Lower lobe of right lung (tissue), 2 donors: ENCODE results near the gene DEPP1. TPM values are rescaled to one million over a fixed set of nuclear protein-coding genes. Genes with fewer than 3 reads are reported as not detected.
"Not testable (repeated sequence)": the region's sequence is repeated elsewhere in the genome, so short reads cannot be mapped to it uniquely, and the experiment has no call there.

Source experiments
- ATAC-seq, 2 donors: fragments of 200-7000 bp; cut with Tn5 transposase; one replicate each; pipeline ENCODE4 v1.9.1; 2020 to 2022; ENCODE audit warnings: mild to moderate bottlenecking in 2 of 2, moderate library complexity in 2 of 2
- DNase-seq: peaks from one replicate; pipeline ENCODE4 v3.0.0-alpha.2; 2020
- H3K27ac ChIP-seq: fragments of 200-600 bp; one replicate; pipeline ENCODE4 v1.8.0; 2022
- H3K27me3 ChIP-seq: fragments of 200-600 bp; one replicate; pipeline ENCODE4 v1.8.0; 2022; ENCODE audit warnings: low read depth
- H3K36me3 ChIP-seq: fragments of 200-600 bp; one replicate; pipeline ENCODE4 v1.8.0; 2022; ENCODE audit warnings: mild to moderate bottlenecking
- H3K4me1 ChIP-seq: fragments of 200-600 bp; one replicate; pipeline ENCODE4 v1.8.0; 2022
- H3K4me3 ChIP-seq: fragments of 200-600 bp; one replicate; pipeline ENCODE4 v1.8.0; 2022; ENCODE audit warnings: mild to moderate bottlenecking
- H3K9me3 ChIP-seq: fragments of 200-600 bp; one replicate; pipeline ENCODE4 v1.8.0; 2022
- intact Hi-C: fragments of 100-400 bp; cut with DNase I; formaldehyde crosslinking; loops from one replicate; pipeline ENCODE4 v1.11.0; 2022
- long read RNA-seq: library from polyadenylated mRNA; unstranded; transcript quantifications from one replicate; pipeline ENCODE4 v2.0.0, GENCODE V29; 2021
- total RNA-seq: library from RNA; stranded (reverse); fragmentation: NEBNext Ultra II Directional; extraction: Animal tissue kit (Norgen Biotek cat#: 25700); gene quantifications from one replicate; pipeline ENCODE4 v1.2.1, GENCODE V29; 2021
- TF ChIP-seq, protein P1 (sequence below): fragments of 200-600 bp; IDR thresholded peaks from one replicate; pipeline ENCODE4 v1.8.0; 2022; ENCODE audit warnings: antibody characterized with exemption, mild to moderate bottlenecking
- donor health status: DM: no; HTN: yes; CAD: no; lungs with severe emphysema.

Gene DEPP1, protein sequence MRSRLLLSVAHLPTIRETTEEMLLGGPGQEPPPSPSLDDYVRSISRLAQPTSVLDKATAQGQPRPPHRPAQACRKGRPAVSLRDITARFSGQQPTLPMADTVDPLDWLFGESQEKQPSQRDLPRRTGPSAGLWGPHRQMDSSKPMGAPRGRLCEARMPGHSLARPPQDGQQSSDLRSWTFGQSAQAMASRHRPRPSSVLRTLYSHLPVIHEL
- 108 TPM for total RNA-seq
- long read RNA-seq, transcript DEPP1-201 (2 exons, 2,120 nt), result major isoform, 83 of 119 reads
- long read RNA-seq, partial matches to known transcripts, result 0 of 119 reads
- long read RNA-seq, other reads (novel, unspliced or antisense), result 36 of 119 reads

DNA sequence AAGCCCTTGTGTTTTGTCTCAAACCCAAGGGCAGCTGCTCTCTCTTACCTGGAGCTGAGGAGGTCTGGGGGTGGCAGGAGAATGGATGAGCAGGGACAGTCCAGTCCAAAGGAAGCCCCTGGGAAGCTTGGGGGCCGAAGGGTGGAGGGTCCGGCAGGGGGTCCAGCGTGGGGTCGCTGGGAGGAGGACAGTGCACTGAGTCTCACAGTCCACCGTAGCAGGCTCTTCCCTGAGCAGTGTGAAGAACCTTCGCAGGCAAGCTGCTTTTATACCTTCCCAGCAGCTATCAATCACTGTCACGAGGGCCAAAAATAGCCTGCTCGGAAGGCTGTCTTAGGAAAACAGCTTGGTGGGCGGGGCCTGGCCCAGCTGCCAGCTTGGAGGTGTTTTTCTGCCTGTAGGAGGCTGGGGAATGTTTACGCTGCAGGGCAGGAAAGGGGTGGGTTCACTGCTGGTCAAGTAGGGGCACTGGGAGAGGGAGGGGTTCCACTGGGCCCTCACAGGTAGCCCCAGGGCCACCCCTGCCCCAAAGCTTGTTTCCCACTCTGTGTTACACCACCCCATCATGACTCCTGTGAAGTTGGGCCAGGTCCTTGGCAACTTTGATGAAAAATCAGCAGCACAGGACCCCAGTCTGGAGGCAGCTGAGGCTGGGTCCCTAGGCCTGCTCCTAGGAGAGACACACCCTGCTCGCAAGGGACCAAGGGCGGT, at the start of gene DEPP1:
TSS of gene DEPP1 (minus strand) at position 240 of the 711 bp plus-strand sequence. CDS start 779 bp downstream, outside the sequence.
- Histone ChIP-seq H3K36me3 (peaks cover 18% of the 10 kb centered on the region), H3K27me3 (no peaks in the 10 kb centered on the region), H3K9me3 (no peaks in the 10 kb centered on the region), H3K4me1 (peaks cover 93% of the 10 kb centered on the region), H3K4me3 (peak within 1 kb of the TSS; percentile 72), H3K27ac (peak within 1 kb of the TSS; percentile 90)
- peak; percentile 79 to 81 for ATAC-seq
- peak; percentile 95 for DNase-seq
- TF ChIP-seq, protein P1, sequence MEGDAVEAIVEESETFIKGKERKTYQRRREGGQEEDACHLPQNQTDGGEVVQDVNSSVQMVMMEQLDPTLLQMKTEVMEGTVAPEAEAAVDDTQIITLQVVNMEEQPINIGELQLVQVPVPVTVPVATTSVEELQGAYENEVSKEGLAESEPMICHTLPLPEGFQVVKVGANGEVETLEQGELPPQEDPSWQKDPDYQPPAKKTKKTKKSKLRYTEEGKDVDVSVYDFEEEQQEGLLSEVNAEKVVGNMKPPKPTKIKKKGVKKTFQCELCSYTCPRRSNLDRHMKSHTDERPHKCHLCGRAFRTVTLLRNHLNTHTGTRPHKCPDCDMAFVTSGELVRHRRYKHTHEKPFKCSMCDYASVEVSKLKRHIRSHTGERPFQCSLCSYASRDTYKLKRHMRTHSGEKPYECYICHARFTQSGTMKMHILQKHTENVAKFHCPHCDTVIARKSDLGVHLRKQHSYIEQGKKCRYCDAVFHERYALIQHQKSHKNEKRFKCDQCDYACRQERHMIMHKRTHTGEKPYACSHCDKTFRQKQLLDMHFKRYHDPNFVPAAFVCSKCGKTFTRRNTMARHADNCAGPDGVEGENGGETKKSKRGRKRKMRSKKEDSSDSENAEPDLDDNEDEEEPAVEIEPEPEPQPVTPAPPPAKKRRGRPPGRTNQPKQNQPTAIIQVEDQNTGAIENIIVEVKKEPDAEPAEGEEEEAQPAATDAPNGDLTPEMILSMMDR, result peak; percentile 25
- intact Hi-C loops, result no loop called here

DNA sequence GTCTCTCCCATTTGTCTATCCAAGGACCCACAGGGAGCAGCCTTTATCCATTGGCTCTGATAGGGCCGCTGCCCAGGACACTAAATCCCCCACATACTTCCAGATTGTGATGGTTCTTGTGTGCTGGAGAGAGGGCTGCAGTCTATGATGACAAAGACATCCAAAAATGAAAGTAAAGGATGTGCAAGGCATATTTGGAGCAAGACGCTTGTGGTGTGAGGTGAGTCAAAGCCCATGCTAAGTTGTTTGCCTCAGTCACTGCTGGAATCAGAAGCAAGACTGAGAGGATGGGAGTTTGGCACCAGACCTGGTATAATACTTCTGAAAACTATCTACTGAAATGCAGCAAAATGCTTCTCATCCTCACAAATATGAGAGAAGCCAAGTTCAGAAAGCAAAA, 44.8 kb upstream of the DEPP1 start:
- Histone ChIP-seq H3K4me3 (no peak overlapping the region), H3K36me3 (no peaks in the 10 kb centered on the region), H3K27ac (no peak overlapping the region), H3K9me3 (peaks cover 5% of the 10 kb centered on the region), H3K4me1 (no peaks in the 10 kb centered on the region), H3K27me3 (no peaks in the 10 kb centered on the region)
- intact Hi-C loops, result no loop called here
- DNase-seq, result no peak
- TF ChIP-seq, protein P1, result no peak
- no peak for ATAC-seq

DNA sequence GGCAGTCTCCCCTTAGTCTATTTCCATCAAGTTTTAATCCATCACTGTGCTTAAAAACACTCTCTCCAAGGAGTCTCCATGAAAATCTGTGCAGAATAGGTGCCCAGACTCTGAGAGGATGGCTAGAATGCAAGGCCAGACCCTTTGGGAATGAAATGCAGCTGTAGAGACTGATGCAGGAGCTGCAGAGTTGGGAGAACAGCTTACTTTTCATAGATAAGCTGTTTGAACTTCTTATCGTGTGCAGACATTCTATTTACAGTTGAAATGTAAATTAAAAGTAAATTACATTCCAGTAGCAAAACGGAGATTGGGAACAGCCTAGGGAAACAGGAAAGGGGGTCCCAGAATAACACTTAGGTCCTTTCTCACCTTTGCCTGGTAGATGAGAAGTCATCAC, 37.0 kb upstream of the DEPP1 start:
- H3K36me3 ChIP-seq, result no peaks in the 10 kb centered on the region
- H3K4me3 ChIP-seq, result no peak overlapping the region
- ATAC-seq (no peak), DNase-seq (no peak)
- intact Hi-C loops, result no loop called here
- no peaks in the 10 kb centered on the region for H3K27me3 ChIP-seq
- H3K27ac ChIP-seq, result no peak overlapping the region
- no peaks in the 10 kb centered on the region for H3K9me3 ChIP-seq
- TF ChIP-seq, protein P1, result no peak
- no peaks in the 10 kb centered on the region for H3K4me1 ChIP-seq

DNA sequence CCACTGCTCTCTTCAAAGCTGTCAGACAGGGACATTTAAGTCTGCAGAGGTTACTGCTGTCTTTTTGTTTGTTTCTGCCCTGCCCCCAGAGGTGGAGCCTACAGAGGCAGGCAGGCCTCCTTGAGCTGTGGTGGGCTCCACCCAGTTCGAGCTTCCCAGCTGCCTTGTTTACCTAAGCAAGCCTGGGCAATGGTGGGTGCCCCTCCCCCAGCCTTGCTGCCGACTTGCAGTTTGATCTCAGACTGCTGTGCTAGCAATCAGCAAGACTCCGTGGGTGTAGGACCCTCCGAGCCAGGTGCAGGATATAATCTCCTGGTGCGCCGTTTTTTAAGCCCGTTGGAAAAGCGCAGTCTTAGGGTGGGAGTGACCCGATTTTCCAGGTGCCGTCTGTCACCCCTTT, 35.9 kb upstream of the DEPP1 start:
- H3K36me3 ChIP-seq, H3K27me3 ChIP-seq, DNase-seq, H3K27ac ChIP-seq, ATAC-seq, H3K4me1 ChIP-seq, H3K4me3 ChIP-seq, intact Hi-C loops, H3K9me3 ChIP-seq: not testable (repeated sequence)

DNA sequence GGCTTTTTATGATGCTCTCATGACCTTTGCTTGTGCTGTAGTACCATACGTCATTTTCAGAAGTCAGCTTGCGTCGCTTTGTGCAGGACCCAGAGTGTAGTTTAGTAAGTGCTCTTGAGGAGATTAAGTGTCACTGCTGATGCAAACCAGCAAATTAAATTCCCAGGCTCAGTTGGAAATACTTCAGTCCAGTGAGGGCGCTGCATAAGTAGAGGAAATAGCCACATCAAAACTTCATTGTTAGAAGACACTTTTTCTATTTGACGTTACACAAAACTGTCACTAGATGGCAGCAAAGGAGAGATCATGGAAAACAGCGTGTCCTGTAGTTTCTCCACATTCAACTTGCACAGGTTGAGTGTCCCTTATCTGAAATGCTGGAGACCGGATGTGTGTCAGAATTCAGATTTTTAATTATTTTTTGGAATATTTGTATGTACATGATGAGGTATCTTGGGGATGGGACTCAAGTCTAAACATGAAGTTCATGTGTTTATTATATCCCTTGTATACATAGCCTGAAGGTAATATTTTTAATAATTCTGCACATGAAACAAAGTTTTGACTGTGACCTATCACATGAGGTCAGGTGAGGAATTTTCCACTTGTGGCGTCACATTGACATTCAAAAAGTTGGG, 30.0 kb upstream of the DEPP1 start:
- ATAC-seq, result peak; percentile 97
- Histone ChIP-seq H3K36me3 (peaks cover 18% of the 10 kb centered on the region), H3K4me3 (no peak overlapping the region), H3K9me3 (no peaks in the 10 kb centered on the region), H3K27me3 (no peaks in the 10 kb centered on the region), H3K27ac (no peak overlapping the region), H3K4me1 (peaks cover 10% of the 10 kb centered on the region)
- no peak for DNase-seq
- TF ChIP-seq, protein P1, result peak; percentile 83
- intact Hi-C loops, result no loop called here
